Myometrial cell (primary cell): ENCODE data around the gene DHODH. TPM values are rescaled to one million over a fixed set of nuclear protein-coding genes. Genes with fewer than 3 reads are reported as not detected.

Source experiments
- total RNA-seq: library from RNA; depleted of rRNA; stranded (reverse); fragments of >200 nt; gene quantifications from 2 replicates; pipeline ENCODE4 v1.2.3, GENCODE V29; 2015

The DHODH gene
- 2.6 and 4.8 TPM in 2 replicates for total RNA-seq

DNA sequence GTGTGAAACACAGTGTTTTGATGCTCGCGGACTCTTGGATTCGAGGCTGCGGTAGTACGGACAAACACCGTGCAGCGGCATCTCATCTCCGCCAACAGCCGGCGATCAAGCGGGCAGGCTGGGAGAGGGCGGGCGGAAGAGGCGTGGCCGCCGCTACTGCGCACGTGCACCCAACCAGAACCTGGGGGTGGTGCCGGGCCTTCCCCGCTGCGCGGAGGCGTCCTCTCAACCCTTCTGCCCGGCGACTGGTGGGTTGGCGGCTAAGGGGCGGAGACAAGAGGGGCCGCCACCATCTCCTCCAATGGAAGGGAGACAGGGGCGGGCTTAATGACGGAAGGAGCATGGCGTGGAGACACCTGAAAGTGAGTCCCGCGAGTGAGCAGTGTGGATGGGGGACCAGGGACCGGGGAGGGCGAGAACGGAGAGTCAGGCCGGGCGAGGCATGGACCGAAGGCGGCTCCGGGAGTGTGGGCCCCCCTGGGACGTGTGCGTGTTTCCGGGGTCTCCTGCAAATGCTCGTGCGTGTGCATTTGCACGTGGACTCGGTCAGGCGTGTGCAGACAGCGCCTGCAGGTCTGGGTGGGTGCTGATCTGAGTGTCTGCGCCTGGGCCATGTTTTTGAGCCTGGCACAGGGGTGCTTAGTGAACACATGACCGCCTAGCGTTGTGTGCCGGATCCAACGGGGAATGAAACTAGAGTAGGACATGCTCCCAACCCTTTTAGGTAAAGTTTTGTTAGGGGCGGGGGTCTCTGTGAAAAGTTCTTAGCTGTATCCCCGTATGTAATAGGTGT is at the start of gene DHODH:
Gene DHODH (plus strand): TSS at position 321 of the 793 bp plus-strand sequence. CDS start 21 bp downstream, at position 342.

DNA sequence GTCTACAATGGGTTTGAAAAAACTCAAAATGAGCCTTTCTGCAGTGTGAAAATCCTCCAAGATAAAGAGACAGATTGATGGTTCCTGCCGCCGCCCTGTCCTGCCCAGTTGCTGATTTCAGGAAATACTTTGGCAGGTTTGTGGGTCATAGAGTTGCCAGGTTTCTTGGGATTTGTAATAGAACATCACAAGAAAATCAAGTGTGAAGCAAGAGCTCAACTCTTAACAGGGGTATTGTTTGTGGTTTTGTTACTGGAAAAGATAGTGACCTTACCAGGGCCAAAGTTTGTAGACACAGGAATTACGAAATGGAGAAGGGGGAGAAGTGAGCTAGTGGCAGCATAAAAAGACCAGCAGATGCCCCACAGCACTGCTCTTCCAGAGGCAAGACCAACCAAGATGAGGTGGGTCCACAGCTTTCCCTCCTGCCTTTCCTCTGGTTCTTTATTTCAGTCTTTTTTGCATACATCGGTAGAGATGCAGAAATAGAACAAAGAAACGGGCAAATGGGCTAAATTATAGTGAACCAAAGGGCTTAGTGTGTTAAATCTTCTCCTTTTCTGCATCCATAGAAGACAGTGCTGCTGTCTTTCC is 45.8 kb downstream of the DHODH start, which contains the start of gene HP:
Gene HP (plus strand): TSS at position 252 of the 594 bp plus-strand sequence. CDS start 148 bp downstream, at position 400.

Other genes with a start within 250 kb of the DHODH start
- gene AP1G1, start 199.9 kb upstream of the DHODH start, total RNA-seq: 51.9 and 56.9 TPM in 2 replicates
- gene ATXN1L, start 162.8 kb upstream of the DHODH start, total RNA-seq: 4.9 and 6.2 TPM in 2 replicates
- 3.7 and 5.8 TPM in 2 replicates for gene ZNF821, start 124.6 kb upstream of the DHODH start, total RNA-seq
- gene IST1, start 113.2 kb upstream of the DHODH start, total RNA-seq: 136 and 140 TPM in 2 replicates
- gene PKD1L3, start 8.3 kb upstream of the DHODH start, total RNA-seq: not detected in 2 replicates
- not detected in 2 replicates for gene HP, start 45.8 kb downstream of the DHODH start, total RNA-seq
- gene HPR, start 54.5 kb downstream of the DHODH start, total RNA-seq: not detected in 2 replicates
- 7.5 and 9.9 TPM in 2 replicates for gene TXNL4B, start 84.9 kb downstream of the DHODH start, total RNA-seq
- 34.6 and 42.4 TPM in 2 replicates for gene DHX38, start 85.1 kb downstream of the DHODH start, total RNA-seq
- gene PMFBP1, start 163.4 kb downstream of the DHODH start, total RNA-seq: 1.2 TPM in 1 of 2 replicates, not detected in the other